IMR-90 (cell line): ENCODE measurements around the gene AKR7A2. TPM values are rescaled to one million over a fixed set of nuclear protein-coding genes. Genes with fewer than 3 reads are reported as not detected.

ENCODE experiments used
- microRNA-seq, 2 experiments: library from miRNA; stranded (forward) in 1 of 2; unstranded in 1 of 2; fragments of 10-50 nt in 1 of 2; fragments of <30 nt in 1 of 2; gene quantifications in 1 of 2; microRNA quantifications in 1 of 2; one replicate each; pipeline versions ENCODE3 to v1.1.0; 2013 to 2020; ENCODE audit not compliant: insufficient read depth in 1 of 2, insufficient read length in 1 of 2, unreplicated experiment in 1 of 2
- polyA plus RNA-seq, 3 experiments: library from polyadenylated mRNA; depleted of rRNA; stranded (reverse); fragments of >200 nt; gene quantifications; 2 replicates each; pipeline ENCODE4 v1.2.3, GENCODE V29; 2012; ENCODE audit warnings: low replicate concordance in 1 of 3
- small RNA-seq, 5 experiments: library from RNA; depleted of rRNA; stranded (forward); fragments of <200 nt; gene quantifications; one replicate each; pipeline ENCODE3, GENCODE V24; 2012
- total RNA-seq: library from RNA; depleted of rRNA; stranded (reverse); fragments of >200 nt; gene quantifications from 2 replicates; pipeline ENCODE4 v1.2.3, GENCODE V29; 2012; rRNA removed

Gene AKR7A2
- total and polyA plus RNA-seq, 2 of the 4 experiments (the other 2 are of a cell fraction), result 55.8 to 60.2 TPM

Small RNA genes within 50 kb of the gene (microRNA-seq; reads per million reads assigned to microRNA genes)
- not detected for gene RNU6-1099P (ENCODE audit: insufficient read depth, insufficient read length)

Small RNA genes within 50 kb of the gene (small RNA-seq; reads per million reads assigned to genes)
- gene RNU6-1099P, result 0 to 6.6 (median 0) reads per million in 5 experiments

Other genes starting within 250 kb of the AKR7A2 start
- gene UBR4, start 101.9 kb downstream of the AKR7A2 start, total RNA-seq, result 77.8 and 87.8 TPM in 2 replicates
- gene UBR4, start 101.9 kb downstream of the AKR7A2 start, polyA plus RNA-seq (2012; rRNA removed), result 102 and 121 TPM in 2 replicates
- 55.3 and 65.4 TPM in 2 replicates for gene EMC1, start 60.6 kb downstream of the AKR7A2 start, total RNA-seq
- 114 and 128 TPM in 2 replicates for gene EMC1, start 60.6 kb downstream of the AKR7A2 start, polyA plus RNA-seq (2012; rRNA removed)
- gene MRTO4, start 60.3 kb downstream of the AKR7A2 start, total RNA-seq, result 58.0 and 58.1 TPM in 2 replicates
- gene MRTO4, start 60.3 kb downstream of the AKR7A2 start, polyA plus RNA-seq (2012; rRNA removed), result 48.0 and 48.7 TPM in 2 replicates
- gene AKR7A3, start 23.4 kb downstream of the AKR7A2 start, total RNA-seq, result under 0.01 and 0.18 TPM in 2 replicates
- 0.62 and 0.66 TPM in 2 replicates for gene AKR7A3, start 23.4 kb downstream of the AKR7A2 start, polyA plus RNA-seq (2012; rRNA removed)
- 6.8 and 7.5 TPM in 2 replicates for gene SLC66A1, start 182 bp upstream of the AKR7A2 start, total RNA-seq
- gene SLC66A1, start 182 bp upstream of the AKR7A2 start, polyA plus RNA-seq (2012; rRNA removed), result 18.9 and 22.3 TPM in 2 replicates
- gene CAPZB, start 173.4 kb upstream of the AKR7A2 start, total RNA-seq, result 180 and 216 TPM in 2 replicates
- gene CAPZB, start 173.4 kb upstream of the AKR7A2 start, polyA plus RNA-seq (2012; rRNA removed), result 271 and 304 TPM in 2 replicates